Glutamatergic neuron (in vitro differentiated cells): Measurements from ENCODE around the gene NEK5. TPM values are rescaled to one million over a fixed set of nuclear protein-coding genes. Genes with fewer than 3 reads are reported as not detected.
"Not testable (repeated sequence)": the region's sequence is repeated elsewhere in the genome, so short reads cannot be mapped to it uniquely, and the experiment has no call there.

ENCODE experiments used
- DNase-seq: peaks from one replicate; pipeline ENCODE4 v3.0.0; 2022
- H3K27ac Mint-ChIP-seq: one replicate; pipeline ENCODE4 v1.8.0; 2020; ENCODE audit warnings: mild to moderate bottlenecking, mixed read lengths, inconsistent platforms; ENCODE audit not compliant: unreplicated experiment
- H3K27me3 Mint-ChIP-seq: one replicate; pipeline ENCODE4 v1.8.0; 2020; ENCODE audit warnings: mild to moderate bottlenecking, moderate library complexity, mixed read lengths, inconsistent platforms; ENCODE audit not compliant: unreplicated experiment
- H3K36me3 Mint-ChIP-seq: one replicate; pipeline ENCODE4 v1.8.0; 2020; ENCODE audit warnings: mild to moderate bottlenecking, mixed read lengths, inconsistent platforms; ENCODE audit not compliant: unreplicated experiment
- H3K4me1 Mint-ChIP-seq: one replicate; pipeline ENCODE4 v1.8.0; 2020; ENCODE audit warnings: mild to moderate bottlenecking, low read depth, mixed read lengths, inconsistent platforms; ENCODE audit not compliant: unreplicated experiment
- H3K4me3 Mint-ChIP-seq: one replicate; pipeline ENCODE4 v1.8.0; 2020; ENCODE audit warnings: mild to moderate bottlenecking, mixed read lengths, inconsistent platforms; ENCODE audit not compliant: unreplicated experiment
- H3K9me3 Mint-ChIP-seq: one replicate; pipeline ENCODE4 v1.8.0; 2020; ENCODE audit warnings: mild to moderate bottlenecking, moderate library complexity, mixed read lengths, inconsistent platforms; ENCODE audit not compliant: unreplicated experiment
- total RNA-seq: library from RNA; stranded (reverse); fragmentation: NEBNext Ultra II Directional; extraction: Animal tissue kit (Norgen Biotek cat#: 25700); gene quantifications from one replicate; pipeline ENCODE4 v1.2.1, GENCODE V29; 2021; ENCODE audit not compliant: unreplicated experiment
- TF ChIP-seq, protein P1 (sequence below): fragments of 200-600 bp; sonication (generic); IDR thresholded peaks from one replicate; pipeline ENCODE4 v1.5.0; 2021; ENCODE audit not compliant: partially characterized antibody, unreplicated experiment

The NEK5 gene
- total RNA-seq, 1 donor from 2014 or later, result not detected

DNA sequence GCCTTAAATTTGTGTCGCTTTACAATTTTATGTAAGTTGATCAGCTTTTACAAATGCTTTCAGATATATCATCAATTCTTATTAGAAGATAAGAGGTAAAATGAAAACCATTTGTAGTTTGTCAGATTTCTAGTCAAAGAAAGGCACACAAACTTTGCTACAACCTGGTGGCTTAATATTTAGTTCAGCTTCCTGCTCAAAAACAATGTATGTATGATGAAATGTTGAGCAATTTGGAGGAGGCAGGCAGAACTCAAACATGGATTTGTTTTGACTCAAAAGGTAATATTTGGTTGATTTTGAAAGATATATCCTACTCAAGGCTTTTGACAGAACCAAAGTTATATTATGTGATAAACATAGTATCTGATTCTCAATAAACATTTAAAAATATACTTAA lies 24.2 kb downstream of the NEK5 start:
- Mint-ChIP-seq H3K4me1 (no peaks in the 10 kb centered on the region), H3K4me3 (no peak overlapping the region), H3K27ac (no peak overlapping the region), H3K36me3 (no peaks in the 10 kb centered on the region), H3K27me3 (no peaks in the 10 kb centered on the region), H3K9me3 (peaks cover 2% of the 10 kb centered on the region)
- DNase-seq, result no peak
- TF ChIP-seq, protein P1, sequence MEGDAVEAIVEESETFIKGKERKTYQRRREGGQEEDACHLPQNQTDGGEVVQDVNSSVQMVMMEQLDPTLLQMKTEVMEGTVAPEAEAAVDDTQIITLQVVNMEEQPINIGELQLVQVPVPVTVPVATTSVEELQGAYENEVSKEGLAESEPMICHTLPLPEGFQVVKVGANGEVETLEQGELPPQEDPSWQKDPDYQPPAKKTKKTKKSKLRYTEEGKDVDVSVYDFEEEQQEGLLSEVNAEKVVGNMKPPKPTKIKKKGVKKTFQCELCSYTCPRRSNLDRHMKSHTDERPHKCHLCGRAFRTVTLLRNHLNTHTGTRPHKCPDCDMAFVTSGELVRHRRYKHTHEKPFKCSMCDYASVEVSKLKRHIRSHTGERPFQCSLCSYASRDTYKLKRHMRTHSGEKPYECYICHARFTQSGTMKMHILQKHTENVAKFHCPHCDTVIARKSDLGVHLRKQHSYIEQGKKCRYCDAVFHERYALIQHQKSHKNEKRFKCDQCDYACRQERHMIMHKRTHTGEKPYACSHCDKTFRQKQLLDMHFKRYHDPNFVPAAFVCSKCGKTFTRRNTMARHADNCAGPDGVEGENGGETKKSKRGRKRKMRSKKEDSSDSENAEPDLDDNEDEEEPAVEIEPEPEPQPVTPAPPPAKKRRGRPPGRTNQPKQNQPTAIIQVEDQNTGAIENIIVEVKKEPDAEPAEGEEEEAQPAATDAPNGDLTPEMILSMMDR, result no peak

DNA sequence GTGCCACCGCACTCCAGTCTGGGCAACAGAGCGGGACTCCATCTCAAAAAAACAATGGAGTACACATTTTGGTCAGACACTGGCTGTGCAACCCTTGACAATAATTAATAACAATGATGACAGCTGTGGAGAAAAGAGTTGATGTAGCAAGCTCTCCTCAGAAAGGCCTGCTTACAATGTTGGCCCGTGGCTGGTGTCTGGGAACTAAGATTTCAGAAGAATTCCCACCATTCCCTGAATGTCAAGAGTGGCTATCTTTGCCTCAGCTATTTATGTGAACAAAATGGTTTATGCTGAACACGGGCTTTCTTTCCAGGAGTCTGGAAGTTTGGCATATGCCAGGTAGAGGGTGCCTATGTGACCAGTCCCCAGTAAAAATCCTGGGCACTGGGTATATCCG lies 25.5 kb downstream of the NEK5 start:
- no peaks in the 10 kb centered on the region for H3K27me3 Mint-ChIP-seq
- H3K9me3 Mint-ChIP-seq, result peaks cover 2% of the 10 kb centered on the region
- TF ChIP-seq, protein P1, result no peak
- no peaks in the 10 kb centered on the region for H3K4me1 Mint-ChIP-seq
- DNase-seq, result no peak
- H3K36me3 Mint-ChIP-seq, result no peaks in the 10 kb centered on the region
- H3K4me3 Mint-ChIP-seq, result no peak overlapping the region
- H3K27ac Mint-ChIP-seq, result no peak overlapping the region

DNA sequence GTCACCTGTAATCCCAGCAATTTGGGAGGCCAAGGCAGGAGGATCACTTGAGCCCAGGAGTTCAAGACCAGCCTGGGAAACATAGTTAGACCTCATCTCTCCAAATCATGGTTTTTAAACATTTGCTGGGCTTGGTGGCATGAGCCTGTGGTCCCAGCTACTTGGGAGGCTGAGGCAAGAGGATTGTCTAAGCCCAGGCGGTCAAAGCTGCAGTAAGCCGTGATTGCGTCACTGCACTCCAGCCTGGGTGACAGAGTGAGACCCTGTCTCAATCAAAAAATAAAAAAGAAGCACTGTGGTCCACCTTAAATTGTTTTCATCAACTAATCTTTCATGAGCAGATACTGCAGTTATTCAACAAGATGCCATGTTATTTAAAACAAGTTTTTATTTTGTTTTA lies 26.4 kb downstream of the NEK5 start:
- H3K4me3 Mint-ChIP-seq, H3K27ac Mint-ChIP-seq, DNase-seq, H3K27me3 Mint-ChIP-seq, H3K4me1 Mint-ChIP-seq, H3K9me3 Mint-ChIP-seq, H3K36me3 Mint-ChIP-seq: not testable (repeated sequence)

DNA sequence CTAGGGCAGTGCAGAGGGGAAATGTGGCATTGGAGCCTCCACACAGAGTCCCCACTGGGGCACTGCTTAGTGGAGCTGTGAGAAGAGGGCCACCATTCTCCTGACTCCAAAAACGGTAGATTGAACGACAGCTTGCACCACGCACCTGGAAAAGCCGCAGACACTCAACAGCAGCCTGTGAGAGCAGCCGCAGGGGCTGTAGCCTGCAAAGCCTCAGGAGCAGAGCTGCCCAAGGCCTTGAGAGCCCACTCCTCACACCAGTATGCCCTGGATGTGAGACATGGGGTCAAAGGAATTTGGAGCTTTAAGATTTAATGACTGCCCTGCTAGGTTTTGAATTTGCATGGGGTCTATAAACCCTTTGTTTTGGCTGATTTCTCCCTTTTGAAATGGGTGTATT lies 31.7 kb downstream of the NEK5 start:
- H3K4me3 Mint-ChIP-seq, result no peak overlapping the region
- H3K9me3 Mint-ChIP-seq, result peaks cover 5% of the 10 kb centered on the region
- no peak for DNase-seq
- H3K4me1 Mint-ChIP-seq, result no peaks in the 10 kb centered on the region
- TF ChIP-seq, protein P1, result no peak
- H3K27ac Mint-ChIP-seq, result no peak overlapping the region
- H3K27me3 Mint-ChIP-seq, result no peaks in the 10 kb centered on the region
- H3K36me3 Mint-ChIP-seq, result peaks cover 8% of the 10 kb centered on the region

DNA sequence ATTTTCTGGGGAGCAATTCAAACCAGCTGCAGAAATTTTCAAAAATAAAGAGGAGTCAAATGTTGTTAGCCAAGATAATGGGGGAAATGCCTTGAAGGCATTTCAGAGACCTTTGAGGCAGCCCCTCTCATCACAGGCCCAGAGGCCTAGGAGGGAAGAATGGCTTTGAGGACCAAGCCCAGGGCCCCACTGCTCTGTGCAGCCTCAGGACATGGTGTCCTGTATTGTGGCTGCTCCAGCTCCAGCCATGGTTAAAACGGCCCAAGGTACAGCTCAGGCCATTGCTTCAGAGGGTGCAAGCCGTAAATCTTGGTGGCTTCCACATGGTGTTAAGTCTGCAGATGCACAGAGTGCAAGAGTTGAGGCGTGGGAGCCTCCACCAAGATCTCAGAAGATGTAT lies 32.1 kb downstream of the NEK5 start:
- no peak for DNase-seq
- Mint-ChIP-seq H3K9me3 (peaks cover 5% of the 10 kb centered on the region), H3K4me3 (no peak overlapping the region), H3K27me3 (no peaks in the 10 kb centered on the region), H3K36me3 (peaks cover 8% of the 10 kb centered on the region), H3K27ac (no peak overlapping the region), H3K4me1 (no peaks in the 10 kb centered on the region)
- TF ChIP-seq, protein P1, result no peak

DNA sequence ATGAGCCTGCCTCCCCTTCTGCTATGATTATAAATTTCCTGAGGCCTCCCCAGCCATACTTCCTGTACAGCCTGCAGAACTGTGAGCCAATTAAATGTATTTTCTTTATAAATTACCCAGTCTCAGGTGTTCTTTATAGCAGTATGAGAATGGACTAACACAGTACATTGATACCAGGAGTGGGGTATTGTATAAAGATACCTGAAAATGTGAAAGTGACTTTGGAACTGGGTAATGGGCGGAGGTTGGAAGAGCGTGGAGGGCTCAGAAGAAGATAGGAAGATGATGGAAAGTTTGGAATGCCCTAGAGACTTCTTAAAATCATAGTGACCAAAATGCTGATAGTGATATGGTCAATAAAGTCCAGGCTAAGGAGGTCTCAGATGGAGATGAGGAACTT lies 32.8 kb downstream of the NEK5 start:
- Mint-ChIP-seq H3K36me3 (peaks cover 8% of the 10 kb centered on the region), H3K9me3 (peaks cover 5% of the 10 kb centered on the region), H3K27me3 (no peaks in the 10 kb centered on the region), H3K4me3 (no peak overlapping the region), H3K4me1 (no peaks in the 10 kb centered on the region), H3K27ac (no peak overlapping the region)
- no peak for DNase-seq
- TF ChIP-seq, protein P1, result no peak
